ENCODE results near the gene BRSK1.

BRSK1 gene

DNA sequence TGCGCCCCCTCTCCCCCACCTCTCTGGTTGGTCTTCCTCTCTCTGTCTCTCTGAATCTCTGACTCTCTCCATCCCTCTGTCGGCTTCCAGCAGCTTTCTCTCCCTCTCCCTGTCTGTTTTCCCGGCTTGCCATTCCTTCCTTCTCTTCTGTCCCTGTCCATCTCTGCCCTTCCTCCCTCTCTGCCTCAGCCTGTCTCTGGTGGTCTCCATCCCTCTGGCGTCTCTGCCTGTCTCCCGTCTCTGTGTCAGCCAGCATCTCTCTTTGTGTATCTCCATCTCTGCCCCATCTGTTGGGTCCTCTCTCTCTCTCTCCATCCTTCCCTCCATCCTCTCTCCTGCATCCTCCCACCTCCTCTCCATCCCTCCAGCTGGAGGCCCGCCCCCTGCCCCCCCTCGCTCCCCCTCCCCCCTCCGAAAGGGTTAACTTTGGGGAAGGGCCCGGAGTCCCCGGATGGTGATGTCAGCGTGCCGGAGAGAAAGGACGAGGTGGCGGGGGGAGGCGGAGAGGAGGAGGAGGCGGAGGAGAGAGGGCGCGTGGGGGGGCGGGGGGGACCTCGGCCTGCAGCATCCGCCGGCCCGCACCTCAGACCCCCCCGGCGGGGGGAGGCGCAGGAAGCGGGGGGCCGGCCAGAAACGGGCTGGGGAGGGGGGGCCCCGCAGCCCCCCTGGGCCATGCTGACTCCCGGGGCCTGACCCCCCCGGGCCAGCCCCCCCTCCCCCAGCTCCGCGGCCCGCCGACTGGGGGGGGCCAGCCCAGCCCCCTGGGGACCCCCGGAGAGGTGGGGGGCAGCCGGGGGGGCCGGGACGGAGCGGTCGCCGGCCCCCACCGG lies at the start of gene BRSK1:
Gene BRSK1 (plus strand): TSS at position 450 of the 830 bp plus-strand sequence. CDS start 446 bp downstream, outside the sequence.
- no peak for DNase-seq (ENCODE audit: low spot score)

DNA sequence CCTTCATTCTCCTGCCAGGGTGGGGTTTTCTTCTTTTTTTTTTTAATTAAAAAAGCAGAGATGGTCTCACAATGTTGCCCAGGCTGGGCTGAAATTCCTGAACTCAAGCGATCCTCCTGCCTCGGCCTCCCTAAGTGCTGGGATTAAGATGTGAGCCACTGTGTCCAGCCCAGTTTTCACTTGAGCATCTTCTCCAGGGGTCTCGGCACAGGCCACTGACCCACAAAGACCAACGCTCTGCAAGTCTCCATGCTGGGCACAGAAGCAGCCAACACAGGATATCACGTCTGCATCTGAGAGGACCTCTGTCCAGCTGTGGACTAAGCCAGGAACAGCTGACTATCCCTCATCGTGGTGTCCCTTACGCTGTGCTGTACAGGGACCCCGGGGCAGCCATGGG lies 45.8 kb upstream of the BRSK1 start:
- no peak for DNase-seq (ENCODE audit: low spot score)

DNA sequence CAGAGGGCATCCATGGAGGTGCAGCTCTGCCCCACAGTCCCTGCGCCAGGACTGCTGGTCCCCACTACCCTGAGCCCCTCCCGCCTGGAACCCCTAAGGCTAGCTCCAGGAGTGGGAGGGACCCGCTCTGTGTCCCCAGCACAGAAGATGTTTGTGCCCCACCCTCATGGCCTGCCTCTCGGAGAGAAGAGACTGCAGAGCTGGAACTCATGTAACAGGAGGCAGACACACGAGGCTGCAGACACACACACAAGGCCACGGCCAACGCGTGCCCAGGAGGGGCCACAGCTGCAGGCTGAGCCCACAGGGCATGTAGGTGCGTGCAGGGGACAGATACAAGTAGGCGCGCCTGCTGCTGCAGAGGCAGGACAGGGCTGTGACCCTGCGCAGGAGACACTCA lies 44.8 kb upstream of the BRSK1 start:
- DNase-seq (ENCODE audit: low spot score): no peak

DNA sequence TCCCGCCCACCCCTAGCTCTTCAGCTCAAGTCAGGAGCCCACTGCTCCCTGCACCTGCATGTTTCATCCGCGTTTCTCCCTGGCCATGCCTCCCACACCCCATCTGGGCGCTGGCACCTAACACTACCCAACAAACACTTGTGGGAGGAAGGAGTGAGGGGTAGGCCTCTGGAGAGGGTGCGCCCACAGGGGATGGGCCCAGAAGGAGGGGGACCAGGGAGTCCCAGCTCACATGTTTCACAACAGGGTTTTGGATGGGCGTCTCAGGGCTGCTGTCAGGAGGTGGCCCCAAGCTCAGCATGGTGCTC lies 43.1 kb upstream of the BRSK1 start:
- DNase-seq (ENCODE audit: low spot score): no peak

DNA sequence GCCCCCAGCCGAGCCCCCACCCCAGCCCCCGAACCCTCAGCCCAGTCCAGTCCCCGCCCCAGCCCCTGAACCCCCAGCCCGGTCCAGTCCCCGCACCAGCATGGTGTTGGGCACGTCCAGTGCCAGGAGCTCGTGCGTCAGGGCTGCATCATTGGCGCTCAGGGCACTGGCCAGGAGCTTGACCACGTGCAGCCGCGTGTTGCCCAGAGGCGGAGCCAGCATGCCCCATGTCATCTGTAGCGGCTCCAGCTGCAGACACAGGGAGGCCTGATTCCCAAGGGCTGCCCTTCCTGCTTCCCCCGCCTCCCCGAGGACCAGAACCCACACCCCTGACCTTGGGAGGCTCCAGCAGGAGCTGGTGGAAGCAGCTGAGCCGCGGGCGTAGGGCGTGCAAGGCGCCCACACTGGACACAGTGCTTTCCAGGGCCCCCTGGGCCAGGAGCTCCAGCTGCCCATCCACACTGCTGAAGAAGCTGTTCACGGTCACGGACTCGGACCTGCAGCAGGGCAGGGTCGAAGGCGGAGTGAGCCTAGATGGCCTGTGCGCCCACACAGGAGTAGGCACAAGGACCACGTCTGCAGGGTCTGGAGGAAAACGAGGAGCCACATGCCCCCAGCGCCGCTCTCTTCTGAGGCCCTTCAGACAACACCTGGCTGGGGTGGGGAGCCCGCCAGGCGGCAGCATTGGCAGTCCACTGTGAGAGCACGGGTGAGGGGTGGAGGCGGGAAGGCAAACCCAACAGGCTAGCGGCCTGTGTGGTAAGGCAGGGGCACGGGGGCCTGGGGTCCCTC lies 42.5 kb upstream of the BRSK1 start:
- no peak for DNase-seq (ENCODE audit: low spot score)

DNA sequence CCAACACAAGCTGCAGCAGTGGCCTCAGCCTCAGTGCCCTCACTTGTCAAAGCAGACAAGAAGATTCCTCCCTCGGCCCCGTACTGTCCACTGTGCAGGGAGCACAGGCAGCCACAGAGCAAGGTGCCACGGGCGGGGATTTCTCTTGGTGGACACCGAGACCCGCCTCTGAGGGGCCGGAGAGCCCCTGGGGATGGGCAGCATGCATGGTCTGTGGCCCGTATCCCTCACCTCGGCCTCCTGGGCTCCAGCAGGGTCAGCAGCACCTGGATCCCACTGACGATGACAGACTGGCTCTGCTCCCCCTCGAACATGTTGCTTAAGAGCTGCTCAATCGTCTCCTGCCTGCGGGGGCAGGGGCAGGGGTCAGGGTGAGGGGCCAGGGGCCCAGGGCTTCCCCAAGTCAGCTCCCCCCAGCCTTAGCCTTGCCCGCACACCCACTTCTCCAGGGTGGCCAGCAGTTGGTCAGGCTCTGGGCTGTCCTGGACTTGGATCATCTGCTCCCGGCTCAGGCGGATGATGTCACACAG lies 41.8 kb upstream of the BRSK1 start:
- DNase-seq (ENCODE audit: low spot score): no peak

DNA sequence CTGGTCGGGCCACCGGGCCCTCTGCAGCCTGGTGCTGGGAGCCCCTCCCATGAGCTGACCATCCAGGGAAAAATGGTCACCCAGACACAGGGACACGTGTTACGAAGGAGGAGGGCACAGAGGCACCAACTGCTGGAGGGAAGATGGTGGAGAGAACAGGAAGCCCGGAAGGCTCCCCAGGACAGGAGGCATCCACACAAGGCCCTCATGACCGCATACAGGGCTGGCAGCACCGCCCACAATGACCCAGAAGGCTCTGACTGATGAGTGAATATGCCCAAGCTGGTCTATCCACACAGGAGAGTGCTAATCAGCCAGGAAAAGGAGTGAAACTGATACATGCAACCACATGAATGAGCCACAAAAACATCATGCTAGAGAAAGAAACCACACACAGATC lies 41.3 kb upstream of the BRSK1 start:
- DNase-seq (ENCODE audit: low spot score): no peak

DNA sequence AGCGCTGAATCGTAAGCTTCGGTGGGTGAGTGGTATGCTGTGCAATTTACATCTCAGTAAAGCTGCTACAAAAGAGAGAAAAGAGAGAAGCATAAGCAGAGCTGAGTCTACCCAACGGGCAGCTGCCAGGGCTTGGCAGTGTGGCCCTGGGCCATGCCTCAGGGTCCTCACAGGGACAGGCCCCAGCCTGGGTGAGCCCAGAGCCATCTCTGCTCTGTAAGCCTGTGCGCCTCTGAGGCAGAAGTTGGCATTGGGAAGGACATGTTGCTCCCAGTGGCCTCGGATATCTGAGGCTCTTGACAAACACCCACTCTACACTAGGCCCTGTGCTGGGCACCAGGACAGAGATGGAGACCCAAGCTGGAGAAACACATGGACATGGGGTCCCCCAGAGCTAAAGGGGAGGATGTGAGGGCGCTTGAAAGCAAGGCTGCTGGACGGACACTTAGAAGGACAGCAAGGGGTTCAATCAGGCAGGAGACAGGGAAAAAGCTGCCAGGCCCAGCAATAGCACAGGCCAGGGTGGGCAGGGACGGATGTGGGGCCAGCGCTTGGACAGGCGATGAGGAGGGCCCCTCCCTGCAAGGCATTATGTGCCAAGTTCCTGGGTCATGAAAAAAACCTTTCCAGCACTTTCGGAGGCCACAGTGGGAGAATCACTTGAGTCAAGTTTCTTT lies 39.7 kb upstream of the BRSK1 start:
- no peak for DNase-seq (ENCODE audit: low spot score)

DNA sequence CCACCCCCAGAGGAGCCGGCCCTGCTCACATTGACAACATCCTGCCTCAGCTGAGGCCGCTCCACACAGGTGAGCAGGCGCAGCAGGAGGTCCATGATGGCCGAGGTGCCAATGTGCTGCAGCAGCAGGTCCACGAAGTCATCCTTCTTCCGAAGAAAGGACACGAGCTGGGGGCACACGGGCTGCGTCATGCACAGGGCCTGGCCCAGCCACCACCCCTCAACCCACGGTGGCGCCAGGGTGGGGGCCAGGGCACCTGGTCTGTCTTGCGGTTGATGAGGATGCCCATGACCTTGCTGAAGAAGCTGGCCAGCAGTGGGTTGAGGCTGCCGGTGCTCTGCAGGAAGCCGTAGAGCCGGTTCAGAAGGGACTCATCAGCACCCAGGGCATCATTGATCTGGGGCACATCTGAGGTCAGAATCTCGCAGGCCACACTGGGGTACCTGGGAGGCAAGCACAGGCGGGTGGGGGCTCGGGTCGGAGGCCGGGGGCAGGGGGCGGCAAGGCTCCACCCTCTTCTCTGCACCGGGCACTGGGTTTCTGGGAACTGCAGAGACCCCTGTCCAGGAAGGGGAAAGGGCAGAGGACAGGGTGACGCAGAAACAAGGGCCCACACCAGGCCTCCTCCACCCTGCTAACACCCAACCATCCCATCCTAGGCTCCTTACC lies 38.4 kb upstream of the BRSK1 start:
- no peak for DNase-seq (ENCODE audit: low spot score)

DNA sequence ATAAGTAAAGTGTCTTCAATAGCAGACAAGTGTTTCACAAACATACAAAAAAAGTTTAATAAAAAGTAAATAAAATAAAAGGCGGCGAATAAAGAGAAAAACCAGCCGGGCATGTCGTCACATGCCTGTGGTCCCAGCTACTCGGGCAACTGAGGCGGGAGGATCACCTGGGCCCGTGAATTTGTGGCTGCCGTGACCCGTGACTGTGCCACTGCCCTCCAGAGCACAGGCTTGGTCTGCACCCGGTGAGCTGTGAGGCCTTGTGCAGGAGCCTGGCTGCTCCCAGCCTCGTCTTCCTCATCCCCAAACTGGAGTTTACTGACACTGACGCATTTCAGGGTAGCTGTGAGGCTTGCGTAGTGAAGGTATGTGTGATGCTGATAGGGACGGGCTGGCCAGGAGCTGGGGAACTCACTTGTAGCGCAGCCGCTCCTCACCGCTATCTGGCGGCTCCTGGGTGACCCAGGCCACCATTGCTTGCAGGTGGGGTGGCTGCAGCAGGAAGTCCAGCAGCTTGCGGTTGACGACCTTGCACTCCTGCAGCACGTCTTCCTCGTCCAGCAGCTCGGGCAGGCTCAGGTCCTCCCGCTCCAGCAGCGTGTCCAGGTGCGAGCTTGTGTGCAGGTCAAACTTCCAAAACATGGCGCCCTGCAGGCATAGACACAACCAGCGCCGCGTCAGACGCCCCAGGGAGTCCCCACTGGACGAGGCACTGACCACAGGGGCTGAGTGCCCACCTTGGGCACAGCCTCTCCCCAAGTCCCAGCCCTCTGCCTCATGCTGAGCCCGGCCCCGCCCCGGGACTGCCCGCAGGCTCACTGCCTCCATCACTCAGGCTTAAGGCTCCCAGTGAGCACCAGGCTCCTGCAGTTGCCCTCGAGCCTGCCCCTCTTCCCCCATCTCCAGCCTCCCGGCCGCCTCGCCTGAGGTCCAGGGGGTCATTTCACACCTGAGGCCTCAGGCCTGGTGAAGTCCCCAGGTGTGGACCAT lies 37.0 kb upstream of the BRSK1 start:
- no peak for DNase-seq (ENCODE audit: low spot score)

DNA sequence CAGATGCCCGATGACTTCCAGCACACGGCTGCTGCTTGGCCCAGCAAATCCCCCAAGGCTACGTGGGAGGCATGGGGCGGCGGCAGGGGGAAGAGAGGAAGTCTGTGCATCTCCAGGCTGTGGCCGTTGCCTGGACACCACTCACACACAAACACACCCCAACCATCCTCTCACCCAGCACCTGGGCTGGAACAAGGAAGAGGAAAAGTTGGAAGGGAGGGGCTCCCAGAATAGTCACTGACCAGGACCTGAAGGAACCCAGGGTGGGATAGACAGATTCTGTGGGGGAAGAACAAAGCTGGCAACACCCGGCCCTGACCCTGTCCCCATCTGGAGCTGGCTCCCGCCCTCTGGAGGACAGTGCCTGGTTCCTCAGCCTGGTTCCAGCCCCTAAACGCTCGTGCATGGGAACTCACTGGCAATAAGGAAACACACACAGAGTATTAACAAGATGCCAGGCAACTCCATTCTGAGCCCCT lies 36.1 kb upstream of the BRSK1 start:
- DNase-seq (ENCODE audit: low spot score): no peak

DNA sequence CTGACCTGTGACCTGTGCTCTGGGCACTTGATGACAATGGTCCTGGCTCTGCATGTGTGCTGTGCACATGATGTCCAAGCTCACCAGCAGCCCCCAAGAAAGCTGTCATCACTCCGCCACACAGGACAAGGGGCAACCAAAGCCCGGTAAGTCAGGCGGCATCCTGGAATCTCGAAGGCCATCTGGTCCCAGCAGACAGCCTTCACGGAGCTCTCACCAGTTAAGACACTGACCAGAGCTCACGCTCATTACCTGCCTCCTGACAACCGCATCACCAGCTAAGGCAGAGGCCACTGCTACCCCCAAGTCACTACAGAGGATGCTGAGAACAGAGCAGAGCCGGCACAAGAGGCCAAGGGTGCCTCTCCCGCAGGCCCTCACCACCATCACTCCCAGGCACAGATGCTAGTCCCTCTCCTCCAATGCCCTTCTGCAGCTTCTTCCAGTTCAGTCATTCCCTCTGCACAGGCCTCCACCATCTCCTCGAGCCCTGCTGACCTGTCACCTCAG lies 35.6 kb upstream of the BRSK1 start:
- no peak for DNase-seq (ENCODE audit: low spot score)

DNA sequence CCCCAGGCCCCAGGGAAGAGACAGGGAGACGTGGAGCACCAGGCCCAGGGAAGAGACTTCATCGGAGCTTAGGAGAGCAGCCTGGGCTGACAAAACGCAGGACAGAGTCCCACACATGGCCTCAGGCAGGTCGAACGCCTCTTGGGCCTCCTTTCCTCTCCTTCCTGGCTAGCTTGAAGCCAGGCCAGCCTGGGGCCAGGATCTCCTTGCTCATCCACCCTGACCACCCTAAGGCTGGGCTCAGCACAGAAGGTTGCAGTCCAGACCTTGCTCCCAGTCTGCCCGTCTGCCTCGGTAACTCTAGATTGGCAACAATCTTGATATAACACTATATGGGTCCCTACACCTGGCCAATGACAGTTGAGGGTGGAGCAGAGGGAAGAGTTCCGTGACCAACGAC lies 35.1 kb upstream of the BRSK1 start:
- DNase-seq (ENCODE audit: low spot score): no peak

DNA sequence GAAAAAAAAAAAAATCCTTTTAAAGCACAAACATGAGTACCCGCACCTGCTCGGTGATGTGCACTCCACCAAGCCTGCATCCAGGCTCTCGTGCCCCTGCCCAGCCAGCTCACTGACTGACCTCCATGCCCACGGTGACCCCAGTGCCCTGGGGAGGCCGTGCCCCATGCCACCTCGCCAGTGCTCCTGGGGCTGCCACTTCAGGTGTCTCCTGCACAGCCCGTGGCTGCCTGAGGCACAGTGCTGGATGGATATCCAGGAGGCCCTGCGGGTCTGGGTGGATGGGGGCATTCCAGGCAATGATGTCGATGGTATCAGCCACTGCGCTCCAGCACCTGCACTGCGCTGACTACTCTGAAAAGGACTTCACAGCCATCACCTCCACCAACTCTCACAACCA lies 34.0 kb upstream of the BRSK1 start:
- no peak for DNase-seq (ENCODE audit: low spot score)

DNA sequence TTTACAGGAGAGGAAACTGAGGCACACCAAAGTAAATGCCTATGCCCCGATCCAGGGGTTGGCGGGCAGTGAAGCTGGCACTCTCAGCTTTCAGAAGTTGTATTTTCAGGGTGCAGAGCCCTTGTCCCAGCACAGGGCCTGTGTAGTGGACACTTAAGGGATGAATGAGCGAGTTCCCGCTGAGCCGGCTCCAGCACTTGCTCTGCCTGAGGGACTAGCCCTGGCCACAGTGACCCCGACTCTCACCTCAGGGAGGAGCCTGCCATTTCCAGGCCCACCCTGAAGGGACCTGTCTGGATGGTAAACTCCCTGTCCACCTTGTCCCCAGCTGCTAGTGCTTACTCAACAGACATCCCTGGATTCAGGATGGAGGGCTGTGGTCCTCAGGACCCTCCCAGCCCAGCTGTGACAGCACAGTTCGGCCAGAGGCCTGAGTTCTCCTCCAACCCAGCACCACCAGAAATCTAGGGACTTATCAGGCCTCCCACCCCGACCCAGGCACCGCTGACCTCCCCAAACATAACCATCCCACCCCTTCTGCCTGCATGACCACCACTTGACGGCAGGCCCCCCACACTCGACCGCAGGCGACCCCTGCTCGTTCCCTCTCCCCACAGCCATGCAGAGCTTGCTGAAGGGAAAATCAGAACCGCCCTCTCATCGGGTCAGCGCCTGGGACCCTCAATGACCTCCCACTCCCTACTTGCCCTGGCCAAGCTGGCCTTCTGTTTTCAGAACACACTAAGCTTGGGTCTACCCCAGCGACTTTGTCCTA lies 33.3 kb upstream of the BRSK1 start:
- DNase-seq (ENCODE audit: low spot score): no peak

DNA sequence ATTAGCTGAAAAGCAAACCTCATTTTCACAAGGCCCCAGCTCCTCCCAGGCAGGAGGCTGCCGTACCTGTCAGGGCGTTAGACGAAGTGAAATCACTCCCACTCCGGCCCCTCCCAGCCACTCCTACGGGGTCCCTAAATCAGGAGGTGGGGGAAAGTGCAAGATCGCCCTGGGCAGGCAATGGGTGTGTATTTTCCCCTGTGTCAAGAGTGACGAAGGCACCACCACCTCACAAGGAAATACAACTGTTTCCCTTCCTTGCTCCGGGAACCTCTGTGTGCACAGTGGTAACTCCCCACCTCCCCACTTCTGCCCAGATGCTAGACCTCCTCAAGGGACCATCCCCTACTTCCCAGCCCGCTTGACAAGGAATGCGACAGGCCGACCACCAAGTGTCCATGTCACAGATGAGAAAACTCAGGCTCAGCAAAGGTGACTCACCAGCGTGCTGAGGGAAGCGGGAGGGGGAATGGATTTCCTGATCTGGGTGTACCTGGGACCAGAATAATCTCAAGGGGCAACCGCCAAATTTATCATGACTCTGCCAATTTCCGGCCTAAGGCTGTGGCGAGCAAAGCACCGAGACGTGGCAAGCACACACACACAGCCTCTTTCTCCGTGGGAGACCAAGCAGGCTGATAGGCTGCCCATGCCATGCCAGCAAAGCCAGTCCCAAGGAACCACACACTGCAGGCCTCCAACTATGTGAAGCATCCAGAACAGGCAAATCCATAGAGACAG lies 32.3 kb upstream of the BRSK1 start:
- peak; percentile 49 for DNase-seq (ENCODE audit: low spot score)

DNA sequence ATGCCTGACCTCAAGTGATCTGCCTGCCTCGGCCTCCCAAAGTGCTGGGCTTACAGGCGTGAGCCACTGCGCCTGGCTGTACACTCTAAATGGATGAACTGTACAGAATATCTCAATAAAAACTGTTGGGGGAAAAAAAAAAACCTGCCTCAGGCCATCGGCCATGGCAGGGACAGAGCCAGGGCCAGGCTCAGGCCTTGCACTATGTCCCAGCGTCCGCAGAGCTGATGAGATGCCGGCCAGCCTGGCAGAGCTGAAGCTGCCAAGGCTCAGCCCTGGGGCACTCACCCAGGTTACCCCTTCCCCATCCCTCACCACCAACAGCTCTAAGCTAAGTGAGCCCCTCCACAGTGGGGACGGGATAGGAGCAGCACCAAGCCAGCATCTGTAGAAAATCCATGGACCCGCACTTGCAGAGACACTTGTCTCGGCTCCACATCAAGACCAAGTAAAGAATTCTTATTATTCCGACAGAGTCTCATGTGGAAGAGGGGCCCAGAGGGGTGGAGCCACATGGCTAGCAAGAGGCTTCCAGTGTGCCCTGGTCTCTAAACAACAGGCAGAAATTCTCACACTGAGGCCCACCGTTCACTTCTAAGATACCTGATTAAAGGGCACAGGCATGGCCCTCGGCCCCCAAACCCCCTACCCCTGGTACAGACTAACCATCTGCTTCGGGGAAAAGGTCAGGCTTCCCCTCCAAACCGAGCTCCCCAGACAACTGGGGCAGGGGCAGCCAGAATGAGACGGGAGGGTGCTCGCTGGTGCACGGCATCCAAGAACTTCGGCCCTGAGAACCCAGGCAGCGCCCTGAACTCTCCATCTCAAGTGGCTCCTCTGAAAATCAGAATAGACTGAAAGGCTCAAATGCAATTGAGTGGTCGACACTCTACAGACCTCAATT lies 30.8 kb upstream of the BRSK1 start:
- DNase-seq (ENCODE audit: low spot score): no peak
